ENCODE data around the gene ALDH3A2. TPM values are rescaled to one million over a fixed set of nuclear protein-coding genes. Genes with fewer than 3 reads are reported as not detected.

ALDH3A2 gene
- total and polyA plus RNA-seq, 2 of the 8 experiments (the other 6 are each of a cell fraction or from before 2014, with no cell fraction given) = 20.6 to 72.9 TPM

GRCh38 chr17:19703828-19704613, 55.5 kb downstream of the ALDH3A2 start:
- no peak for FAIRE-seq
- Histone ChIP-seq H2AK5ac (ENCODE audit: low read depth, low read length) (no peak overlapping the region), H3K27ac (ENCODE audit: low read depth, low read length) (no peak overlapping the region), H2BK15ac (ENCODE audit: low read length) (no peak overlapping the region), H3K9me3 (ENCODE audit: insufficient read depth in 2 of 2, low read depth in 1 of 2, low read length in 1 of 2) (no peaks in the 10 kb centered on the region), H4K20me1 (replicated peaks in 1 of 2; ENCODE audit: control insufficient read depth in 1 of 2, insufficient read depth in 2 of 2, low read length in 2 of 2) (no peaks in the 10 kb centered on the region), H4K8ac (ENCODE audit: extremely low read depth, insufficient read depth, low read length) (no peak overlapping the region), H3K23ac (ENCODE audit: insufficient read length) (no peak overlapping the region), H3K4me1 (replicated peaks in 1 of 4; ENCODE audit: control insufficient read depth in 3 of 4, insufficient read depth in 4 of 4, low read length in 3 of 4) (peaks cover 9 to 31% (median 20%) of the 10 kb centered on the region in 4 experiments), H2BK5ac (ENCODE audit: low read depth, low read length) (peak overlapping the region; percentile 61; the same call in 1 of the 2 replicates), H3K9ac (replicated peaks in 1 of 4; ENCODE audit: extremely low read depth in 1 of 4, low read depth in 3 of 4, low read length in 3 of 4) (no peak overlapping the region), H3K23me2 (ENCODE audit: low read depth, low read length) (no peaks in the 10 kb centered on the region), H3K27me3 (replicated peaks in 1 of 4; ENCODE audit: control insufficient read depth in 3 of 4, extremely low read depth in 1 of 4, insufficient read depth in 3 of 4, low read length in 3 of 4) (no peaks in the 10 kb centered on the region), H4K91ac (replicated peaks; ENCODE audit: insufficient read length, low read length) (peak overlapping the region; percentile 2), H2BK20ac (ENCODE audit: low read length) (no peak overlapping the region), H3K56ac (replicated peaks; ENCODE audit: insufficient read length, low read depth, low read length) (no peak overlapping the region), H2AFZ (ENCODE audit: low read length) (no peak overlapping the region), H2BK120ac (replicated peaks; ENCODE audit: low read depth, low read length) (no peak overlapping the region), H3K4me3 (ENCODE audit: extremely low read depth in 1 of 4, insufficient read depth in 2 of 4, low read depth in 3 of 4, low read length in 4 of 4) (no peak overlapping the region), H4K5ac (ENCODE audit: insufficient read length, low read depth, low read length) (no peak overlapping the region), H3K4ac (replicated peaks; ENCODE audit: insufficient read length, low read depth, low read length) (peak overlapping the region; percentile 92), H2BK12ac (ENCODE audit: low read depth, low read length) (peak overlapping the region; percentile 76; the same call in 1 of the 2 replicates), H3K79me1 (ENCODE audit: low read depth, low read length) (no peaks in the 10 kb centered on the region), H3K4me2 (ENCODE audit: insufficient read depth in 1 of 2, low read depth in 2 of 2, low read length in 2 of 2) (0 out of 4 replicates have a peak overlapping the region, but pooled peaks of 1 of the 2 experiments have one; percentile 4), H3K18ac (ENCODE audit: extremely low read depth, low read length) (peak overlapping the region; percentile 32; the same call in 1 of the 2 replicates), H3K14ac (ENCODE audit: insufficient read length) (no peak overlapping the region), H3K36me3 (ENCODE audit: control insufficient read depth in 2 of 4, insufficient read depth in 4 of 4, low read length in 3 of 4) (no peaks in the 10 kb centered on the region), H3K79me2 (ENCODE audit: control insufficient read depth in 1 of 2, insufficient read depth in 2 of 2, low read length in 2 of 2) (no peaks in the 10 kb centered on the region)
- POLR2A ChIA-PET (ENCODE audit: partially characterized antibody) = interaction anchor here (0.5 to 1.3 kb wide), 3 partner anchors 52 to 236 kb away, joined by 3 to 4 read pairs (median 3); no protein-coding TSS in a partner anchor
- WGBS, 2 experiments (ENCODE audit: extremely low coverage in 1 of 2, insufficient coverage in 1 of 2, insufficient read length in 1 of 2, insufficient replicate concordance in 2 of 2, low coverage in 1 of 2, low lambda C conversion rate in 2 of 2, missing lambda C conversion rate in 1 of 2) = 86% methylated on average over 16 of the region's 17 CpGs; no CpG with 5 or more reads in 1 of the 2 experiments
- no peak for DNase-seq (ENCODE audit: low read depth in 1 of 2, low spot score in 2 of 2)
- CTCF ChIA-PET (ENCODE audit: partially characterized antibody) = interaction anchor here (0.8 to 1.1 kb wide), 3 partner anchors 29 to 41 kb away, joined by 3 to 4 read pairs (median 3); no protein-coding TSS in a partner anchor
- TF ChIP-seq CHD2 (IDR thresholded peaks at IDR 0.05; ENCODE audit: low read length) = no peak
- TF ChIP-seq HDAC6 (IDR thresholded peaks at IDR 0.05; ENCODE audit: low read depth, low read length) = no peak
- no peak for TF ChIP-seq CBX5 (IDR thresholded peaks at IDR 0.05; ENCODE audit: low read depth, low read length)
- no peak for TF ChIP-seq SUZ12 (IDR thresholded peaks at IDR 0.05; ENCODE audit: low read length)
- no peak for TF ChIP-seq ZNF274 (IDR thresholded peaks at IDR 0.05; ENCODE audit: borderline replicate concordance, extremely low read depth, low read length)
- TF ChIP-seq POU5F1 (IDR thresholded peaks at IDR 0.05; ENCODE audit: low read depth, low read length) = no peak
- peak; percentile 24; the same call in 1 of the 2 replicates for TF ChIP-seq TEAD4 (IDR thresholded peaks at IDR 0.05; ENCODE audit: low read depth, low read length)
- TF ChIP-seq ATF2 (IDR thresholded peaks at IDR 0.05; ENCODE audit: low read length) = no peak
- TF ChIP-seq RAD21 (IDR thresholded peaks at IDR 0.05 in 1 of 2, conservative IDR thresholded peaks at IDR 0.05 in 1 of 2; ENCODE audit: low read depth in 2 of 2, low read length in 2 of 2) = no peak

Data from H1 (cell line).